Measurements from ENCODE around the gene G6PC2. TPM values are rescaled to one million over a fixed set of nuclear protein-coding genes. Genes with fewer than 3 reads are reported as not detected.
A peak's percentile ranks its signal among the peaks of the same experiment; 100 is the strongest.
"Not testable (repeated sequence)": the region's sequence is repeated elsewhere in the genome, so short reads cannot be mapped to it uniquely, and the experiment has no call there.

G6PC2 gene
- total RNA-seq, 3 donors from 2014 or later, result not detected

- no peak overlapping the region for H3K4me3 ChIP-seq
- no peak for TF ChIP-seq CTCF (IDR thresholded peaks at IDR 0.05)
- no peaks in the 10 kb centered on the region for H3K4me1 ChIP-seq (ENCODE audit: low read depth)
- no peaks in the 10 kb centered on the region for H3K36me3 ChIP-seq (ENCODE audit: low read depth)
- ATAC-seq (no peak), DNase-seq (no peak)
- no peaks in the 10 kb centered on the region for H3K9me3 ChIP-seq
- intact Hi-C loops (cut with DNase I, micrococcal nuclease), result no loop called here
Measured at GRCh38 chr2:168855601-168856000, 45.5 kb upstream of the G6PC2 start.

GRCh38 chr2:168858146-168858545 is 42.9 kb upstream of the G6PC2 start:
- Histone ChIP-seq H3K9me3 (no peaks in the 10 kb centered on the region), H3K4me3 (no peak overlapping the region), H3K4me1 (ENCODE audit: low read depth) (no peaks in the 10 kb centered on the region), H3K36me3 (ENCODE audit: low read depth) (no peaks in the 10 kb centered on the region)
- no peak for DNase-seq
- TF ChIP-seq CTCF (IDR thresholded peaks at IDR 0.05), result no peak
- intact Hi-C loops (cut with DNase I, micrococcal nuclease), result no loop called here
- no peak for ATAC-seq

- H3K9me3 ChIP-seq; H3K36me3 ChIP-seq (ENCODE audit: low read depth); ATAC-seq; intact Hi-C loops (cut with DNase I, micrococcal nuclease); DNase-seq; H3K4me1 ChIP-seq (ENCODE audit: low read depth); H3K4me3 ChIP-seq: not testable (repeated sequence)
Measured at GRCh38 chr2:168867164-168867563, 33.9 kb upstream of the G6PC2 start.

- H3K4me3 ChIP-seq; DNase-seq; H3K9me3 ChIP-seq; intact Hi-C loops (cut with DNase I, micrococcal nuclease); ATAC-seq; H3K36me3 ChIP-seq (ENCODE audit: low read depth); H3K4me1 ChIP-seq (ENCODE audit: low read depth): not testable (repeated sequence)
Measured at GRCh38 chr2:168870369-168870768, 30.7 kb upstream of the G6PC2 start.

GRCh38 chr2:168870824-168871223 is 30.3 kb upstream of the G6PC2 start:
- H3K4me1 ChIP-seq (ENCODE audit: low read depth), result not testable (repeated sequence)

GRCh38 chr2:168874368-168875054 is 26.6 kb upstream of the G6PC2 start:
- no peaks in the 10 kb centered on the region for H3K36me3 ChIP-seq (ENCODE audit: low read depth)
- H3K4me3 ChIP-seq, result no peak overlapping the region
- no peaks in the 10 kb centered on the region for H3K4me1 ChIP-seq (ENCODE audit: low read depth)
- no peaks in the 10 kb centered on the region for H3K9me3 ChIP-seq
- intact Hi-C loops (cut with DNase I, micrococcal nuclease), result no loop called here
- TF ChIP-seq CTCF (IDR thresholded peaks at IDR 0.05), result no peak
- ATAC-seq (peak; percentile 98), DNase-seq (peak in 1 of 3 donors; percentile 50)

More at GRCh38 chr2:168870824-168871223, 30.3 kb upstream of the G6PC2 start:
- H3K36me3 ChIP-seq (ENCODE audit: low read depth); intact Hi-C loops (cut with DNase I, micrococcal nuclease); DNase-seq; ATAC-seq; H3K4me3 ChIP-seq; H3K9me3 ChIP-seq: not testable (repeated sequence)

GRCh38 chr2:168882163-168882562 is 18.9 kb upstream of the G6PC2 start:
- DNase-seq; ATAC-seq; H3K9me3 ChIP-seq; intact Hi-C loops (cut with DNase I, micrococcal nuclease); H3K36me3 ChIP-seq (ENCODE audit: low read depth); H3K4me1 ChIP-seq (ENCODE audit: low read depth); H3K4me3 ChIP-seq: not testable (repeated sequence)

- ATAC-seq (no peak), DNase-seq (no peak)
- Histone ChIP-seq H3K36me3 (ENCODE audit: low read depth) (no peaks in the 10 kb centered on the region), H3K4me1 (ENCODE audit: low read depth) (peaks cover 5% of the 10 kb centered on the region), H3K9me3 (no peaks in the 10 kb centered on the region), H3K4me3 (no peak overlapping the region)
- intact Hi-C loops (cut with DNase I, micrococcal nuclease), result no loop called here
- TF ChIP-seq CTCF (IDR thresholded peaks at IDR 0.05), result no peak
Measured at GRCh38 chr2:168884975-168885374, 16.1 kb upstream of the G6PC2 start.
